ENCODE measurements around the gene GTF2IRD2. TPM values are rescaled to one million over a fixed set of nuclear protein-coding genes. Genes with fewer than 3 reads are reported as not detected.
"Not testable (repeated sequence)": the region's sequence is repeated elsewhere in the genome, so short reads cannot be mapped to it uniquely, and the experiment has no call there.

GTF2IRD2 gene
- 10.0 TPM for polyA plus RNA-seq (2013, experiment 1 of 2; ENCODE audit: insufficient read length)
- polyA plus RNA-seq (2013, experiment 2 of 2; ENCODE audit: insufficient read length) = 14.5 TPM

GRCh38 chr7:74850833-74851721 lies at the start of gene GTF2IRD2:
TSS of gene GTF2IRD2 (minus strand) at chr7:74851605. CDS start at chr7:74836378, 15,227 bp downstream.
- DNase-seq = peak; percentile 6

DNA sequence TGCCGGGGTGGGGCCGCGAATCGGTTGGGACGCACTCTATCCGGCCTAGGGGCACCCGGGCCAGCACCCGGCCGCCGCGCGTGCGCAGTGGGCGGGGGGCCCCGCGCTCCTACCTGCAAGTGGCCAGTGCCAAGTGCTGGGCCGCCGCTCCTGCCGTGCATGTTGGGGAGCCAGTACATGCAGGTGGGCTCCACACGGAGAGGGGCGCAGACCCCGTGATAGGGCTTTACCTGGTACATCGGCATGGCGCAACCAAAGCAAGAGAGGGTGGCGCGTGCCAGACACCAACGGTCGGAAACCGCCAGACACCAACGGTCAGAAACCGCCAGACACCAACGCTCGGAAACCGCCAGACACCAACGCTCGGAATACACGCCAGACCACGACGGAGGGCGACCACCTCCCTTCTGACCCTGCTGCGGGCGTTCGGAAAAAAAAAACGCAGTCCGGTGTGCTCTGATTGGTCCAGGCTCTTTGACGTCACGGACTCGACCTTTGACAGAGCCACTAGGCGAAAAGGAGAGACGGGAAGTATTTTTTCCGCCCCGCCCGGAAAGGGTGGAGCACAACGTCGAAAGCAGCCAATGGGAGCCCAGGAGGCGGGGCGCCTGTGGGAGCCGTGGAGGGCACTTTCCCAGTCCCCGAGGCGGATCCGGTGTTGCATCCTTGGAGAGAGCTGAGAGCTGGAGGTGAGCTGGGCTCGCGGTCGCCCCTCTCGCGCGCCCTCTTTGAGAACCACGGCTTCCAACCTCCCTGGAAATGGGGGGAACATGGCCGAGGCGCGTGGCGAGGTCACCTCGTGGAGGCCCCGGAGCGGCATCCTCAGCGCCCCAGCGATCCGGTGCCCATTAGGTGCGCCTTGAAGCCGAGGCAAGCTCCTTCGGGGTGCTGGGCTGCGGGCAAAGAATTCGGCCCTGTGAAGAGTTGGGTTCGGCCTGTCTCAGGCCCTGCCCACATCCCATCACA lies 39.0 kb upstream of the GTF2IRD2 start:
- DNase-seq = peak; percentile 73

- not testable (repeated sequence) for DNase-seq
Measured at GRCh38 chr7:74889518-74890129, 38.2 kb upstream of the GTF2IRD2 start.

DNA sequence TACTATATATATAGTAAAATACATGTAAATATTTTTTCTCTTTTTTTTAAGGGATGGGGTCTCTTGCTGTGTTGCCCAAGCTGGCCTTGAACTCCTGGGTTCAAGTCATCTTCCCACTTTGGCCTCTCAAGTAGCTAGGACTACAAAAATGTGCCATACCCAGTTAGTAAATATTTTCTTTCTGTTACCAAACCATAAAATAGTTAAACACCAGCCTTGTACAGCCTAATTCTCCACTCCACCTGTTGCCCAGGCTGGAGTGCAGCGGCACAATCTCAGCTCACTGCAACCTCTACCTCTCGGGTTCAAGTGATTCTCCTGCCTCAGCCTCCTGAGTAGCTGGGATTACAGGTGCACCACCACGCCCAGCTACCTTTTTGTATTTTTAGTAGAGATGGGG lies 33.9 kb upstream of the GTF2IRD2 start:
- not testable (repeated sequence) for DNase-seq

GRCh38 chr7:74882110-74882509 lies 30.7 kb upstream of the GTF2IRD2 start:
- not testable (repeated sequence) for DNase-seq

DNA sequence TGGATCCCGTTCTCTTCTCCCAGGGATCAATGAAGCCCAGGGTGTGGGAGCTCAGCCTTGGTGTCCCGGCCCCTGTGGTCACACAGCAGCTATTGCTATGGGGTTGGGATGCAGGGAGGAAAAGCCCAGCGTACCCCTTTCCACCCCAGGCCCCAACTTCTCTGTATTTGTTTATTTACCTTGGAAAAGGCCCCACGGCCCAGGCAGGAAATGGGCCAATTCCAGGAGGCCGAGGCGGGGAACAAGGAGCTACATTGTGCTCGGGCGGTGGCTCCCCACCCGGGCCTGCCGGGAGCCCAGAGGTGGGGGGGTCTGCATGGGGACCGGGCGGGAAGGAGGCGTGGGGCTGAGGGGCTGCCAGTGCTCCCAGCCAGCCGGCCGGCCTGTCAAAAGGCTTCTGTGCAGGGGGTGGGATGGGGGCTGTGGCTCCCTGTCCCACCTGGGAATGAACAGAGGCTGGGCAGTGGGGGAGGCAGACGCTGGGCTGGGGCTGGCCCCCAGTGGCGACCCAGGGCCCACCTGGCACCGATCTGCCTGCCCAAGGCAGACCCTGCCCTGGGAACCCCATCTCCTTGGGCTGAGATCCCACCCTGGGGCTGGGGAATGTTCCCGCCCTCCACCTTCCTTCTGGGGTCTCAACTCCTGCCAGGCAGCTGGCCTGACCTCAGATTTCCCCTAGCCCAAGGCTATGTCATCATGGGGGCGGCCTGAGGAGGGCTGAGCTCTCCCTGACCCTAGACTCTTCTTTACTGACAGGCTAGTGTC lies 23.5 kb upstream of the GTF2IRD2 start:
- DNase-seq = not testable (repeated sequence)

DNA sequence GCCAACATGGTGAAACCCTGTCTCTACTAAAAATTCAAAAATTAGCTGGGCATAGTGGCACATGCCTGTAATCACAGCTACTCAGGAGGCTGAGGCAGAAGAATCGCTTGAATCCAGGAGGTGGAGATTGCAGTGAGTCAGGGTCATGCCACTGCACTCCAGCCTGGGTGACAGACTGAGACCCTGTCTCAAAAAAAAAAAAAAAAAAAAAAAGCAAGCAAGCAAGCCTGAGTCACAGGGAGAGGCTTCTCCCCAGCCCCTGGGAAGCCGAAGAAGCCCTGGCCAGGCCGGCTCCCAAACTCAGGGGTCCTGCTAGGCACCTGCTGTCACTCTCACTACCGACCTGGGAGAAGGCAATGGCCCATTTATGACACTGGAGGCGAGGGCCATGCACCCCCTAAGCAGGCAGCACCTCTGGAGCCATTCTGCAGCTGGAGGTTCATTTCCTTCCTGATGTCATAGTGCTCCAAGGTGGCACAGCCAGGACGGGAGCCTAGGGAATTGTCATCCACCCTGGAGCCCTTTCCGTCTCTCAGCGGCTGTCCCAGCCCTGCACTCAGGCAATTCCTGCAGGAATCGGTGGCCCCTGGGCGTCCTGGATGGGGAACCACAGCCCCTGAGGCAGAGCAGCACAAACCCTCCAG lies 22.8 kb upstream of the GTF2IRD2 start:
- DNase-seq = not testable (repeated sequence)

- not testable (repeated sequence) for DNase-seq
Measured at GRCh38 chr7:74872542-74872941, 21.1 kb upstream of the GTF2IRD2 start.

- DNase-seq = not testable (repeated sequence)
Measured at GRCh38 chr7:74865777-74866176, 14.4 kb upstream of the GTF2IRD2 start.

DNA sequence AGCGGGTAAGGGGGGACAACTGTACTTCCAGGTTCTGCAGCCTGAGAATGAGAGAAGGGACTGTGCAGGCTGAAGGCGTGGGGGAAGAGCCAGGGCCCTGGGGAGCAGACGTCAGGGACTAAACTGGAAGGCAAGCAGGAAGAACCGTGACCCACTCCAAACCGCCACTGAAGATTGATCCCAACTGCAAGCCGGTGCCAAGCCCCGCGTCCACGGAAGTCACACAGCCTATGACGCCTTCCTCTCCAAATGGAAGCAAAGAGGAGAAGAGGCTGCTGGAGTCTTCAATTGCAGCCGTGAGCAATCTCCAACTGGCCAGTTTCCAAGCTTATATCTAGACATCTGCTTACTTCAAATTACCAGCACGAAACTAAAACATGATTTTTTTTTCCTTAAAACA lies 1.6 kb downstream of the GTF2IRD2 start:
- not testable (repeated sequence) for DNase-seq

GRCh38 chr7:74830411-74830810 lies 21.0 kb downstream of the GTF2IRD2 start:
- DNase-seq = not testable (repeated sequence)

DNA sequence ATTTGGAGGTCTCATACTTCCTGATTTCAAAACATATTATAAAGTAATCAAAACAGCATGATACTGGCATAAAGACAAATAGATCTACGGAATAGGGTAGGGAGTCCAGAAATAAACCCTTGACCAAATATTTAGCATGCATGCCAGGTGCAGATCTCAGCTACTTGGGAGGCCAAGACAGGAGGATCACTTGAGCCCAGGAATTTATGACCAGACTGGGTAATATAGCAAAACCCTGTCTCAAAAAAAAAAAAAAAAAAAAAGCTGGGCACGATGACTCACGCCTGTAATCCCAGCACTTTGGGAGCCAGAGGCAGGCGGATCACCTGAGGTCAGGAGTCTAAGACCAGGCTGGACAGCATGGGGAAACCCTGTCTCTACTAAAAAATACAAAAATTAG lies 21.4 kb downstream of the GTF2IRD2 start:
- DNase-seq = not testable (repeated sequence)

DNA sequence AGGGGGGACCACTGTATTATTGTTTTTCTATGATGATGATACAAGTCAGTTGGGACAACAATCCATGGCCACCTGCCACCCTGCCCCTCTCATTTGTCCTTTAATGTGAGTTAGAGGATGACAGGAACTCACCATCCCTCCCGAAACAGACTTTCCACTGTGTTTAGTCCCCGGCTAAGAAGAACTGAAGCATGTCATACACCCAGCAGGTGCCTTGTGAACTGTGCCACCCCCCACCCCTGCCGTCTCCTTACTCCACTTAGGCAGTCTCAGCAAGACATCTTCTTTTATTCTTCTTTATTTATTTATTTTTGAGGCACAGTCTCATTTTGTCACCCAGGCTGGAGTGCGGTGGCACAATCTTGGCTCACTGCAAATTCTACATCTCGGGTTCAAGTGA lies 30.1 kb downstream of the GTF2IRD2 start:
- DNase-seq = not testable (repeated sequence)

DNA sequence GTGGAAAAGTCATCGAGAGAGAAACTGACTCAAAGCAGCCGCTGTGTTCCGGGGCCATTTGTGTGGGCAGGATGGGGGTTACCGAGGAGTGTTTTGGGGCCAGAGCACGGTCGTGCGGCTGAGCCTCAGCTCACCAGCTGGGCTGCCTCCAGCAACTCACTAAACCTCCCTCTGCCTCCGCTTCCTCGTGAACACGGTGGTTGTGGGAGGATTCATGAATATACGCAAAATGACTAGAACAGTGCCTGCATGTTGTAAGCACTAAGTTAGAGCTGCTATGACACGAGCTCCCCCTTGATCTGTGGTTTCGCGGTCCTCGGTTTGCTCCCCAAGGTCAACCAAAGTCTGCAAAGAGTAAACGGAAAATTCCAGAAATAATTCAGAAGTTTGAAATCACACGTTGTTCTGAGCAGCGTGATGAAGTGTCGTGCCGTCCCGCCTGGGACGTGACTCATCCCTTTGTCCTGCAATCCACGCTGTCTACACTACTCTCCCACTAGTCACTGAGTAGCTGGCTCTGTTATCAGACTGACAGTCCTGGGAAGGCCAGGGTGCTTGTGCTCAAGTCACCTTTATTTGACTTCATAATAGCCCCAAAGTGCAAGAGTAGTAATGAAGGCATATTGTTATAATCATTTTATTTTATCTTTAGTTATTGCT lies 31.1 kb downstream of the GTF2IRD2 start:
- not testable (repeated sequence) for DNase-seq

DNA sequence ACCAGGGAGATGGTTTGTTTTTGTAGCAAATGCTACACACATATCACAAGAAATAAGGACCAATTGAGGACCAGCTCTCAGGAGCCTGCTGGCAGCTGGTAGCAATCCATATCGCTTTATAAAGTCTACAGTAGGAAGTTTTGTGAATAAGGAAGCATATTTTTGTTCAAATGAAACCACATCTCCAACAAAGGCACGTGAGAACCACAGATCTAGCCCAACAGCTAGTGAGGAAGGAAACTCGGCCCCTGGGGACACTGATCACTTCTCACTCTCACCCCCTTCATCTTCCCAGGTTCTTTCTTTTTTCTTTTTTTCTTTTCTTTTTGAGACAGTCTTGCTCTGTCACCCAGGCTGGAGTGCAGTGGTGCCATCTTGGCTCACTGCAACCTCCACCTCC lies 35.5 kb downstream of the GTF2IRD2 start:
- not testable (repeated sequence) for DNase-seq

- not testable (repeated sequence) for DNase-seq
Measured at GRCh38 chr7:74798644-74799043, 52.8 kb downstream of the GTF2IRD2 start.

GRCh38 chr7:74797848-74798622 lies 53.4 kb downstream of the GTF2IRD2 start:
- DNase-seq = not testable (repeated sequence)

DNA sequence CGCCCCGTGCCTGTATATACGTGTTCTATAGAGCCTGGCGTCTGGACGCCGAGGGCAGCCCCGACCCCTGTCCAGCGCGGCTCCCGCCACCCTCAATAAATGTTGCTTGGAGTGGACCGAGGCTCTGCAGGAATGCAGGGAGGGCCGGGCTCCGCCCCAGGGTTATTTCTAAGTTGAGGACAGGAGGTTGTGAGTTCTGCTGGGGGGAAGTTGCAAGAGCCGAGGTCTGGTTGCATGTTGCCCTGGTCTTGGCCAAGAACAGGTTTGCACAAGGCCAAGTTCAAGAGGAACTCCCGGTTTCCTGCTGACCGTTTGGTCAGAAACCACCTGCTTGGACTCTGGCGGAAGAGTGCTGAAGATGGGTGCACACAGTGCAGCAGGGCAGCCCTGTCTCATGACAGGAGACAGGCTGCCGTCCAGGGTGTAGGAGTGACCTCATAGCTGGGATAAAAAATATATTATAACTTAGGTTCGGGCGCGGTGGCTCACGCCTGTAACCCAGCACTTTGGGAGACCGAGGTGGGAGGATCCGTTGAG lies 62.1 kb downstream of the GTF2IRD2 start:
- DNase-seq = not testable (repeated sequence)
